Lung microvascular endothelial cell (primary cell): ENCODE results near the gene CERS6. TPM values are rescaled to one million over a fixed set of nuclear protein-coding genes. Genes with fewer than 3 reads are reported as not detected.

ENCODE experiments used
- DNase-seq, 2 donors: peaks; one replicate each; pipeline versions ENCODE4 v3.0.0 to v3.0.0-alpha.2; 2010; ENCODE audit warnings: low read depth in 2 of 2
- total RNA-seq: library from RNA; depleted of rRNA; stranded (reverse); fragments of >200 nt; gene quantifications from 2 replicates; pipeline ENCODE4 v1.2.1, GENCODE V29; 2014

CERS6 gene
- total RNA-seq, 1 donor from 2014 or later = 44.6 TPM

DNA sequence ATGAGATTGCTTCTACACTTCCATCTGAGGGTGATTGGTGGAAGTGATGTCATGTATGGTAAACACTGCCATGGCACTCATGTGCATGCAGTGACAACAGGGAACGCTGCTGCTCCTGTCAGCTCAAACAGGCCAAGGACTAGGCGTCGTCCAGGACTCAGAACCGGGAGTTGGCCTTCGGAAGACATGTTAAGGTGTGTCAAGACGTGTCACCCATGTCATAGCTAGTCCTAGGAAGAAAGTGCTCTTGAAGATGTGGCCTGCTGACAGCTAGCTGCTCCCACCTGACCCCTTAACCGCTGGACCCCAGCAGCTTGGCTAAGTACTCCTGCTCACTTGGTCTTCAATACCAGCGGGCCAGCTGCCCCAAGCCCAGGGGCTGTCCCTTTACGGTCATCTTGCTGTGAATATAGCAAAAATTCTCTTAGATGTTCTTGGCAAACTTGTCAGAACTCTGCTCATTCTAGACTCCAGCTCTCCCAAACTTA, 340.1 kb downstream of the CERS6 start:
- no peak for DNase-seq

DNA sequence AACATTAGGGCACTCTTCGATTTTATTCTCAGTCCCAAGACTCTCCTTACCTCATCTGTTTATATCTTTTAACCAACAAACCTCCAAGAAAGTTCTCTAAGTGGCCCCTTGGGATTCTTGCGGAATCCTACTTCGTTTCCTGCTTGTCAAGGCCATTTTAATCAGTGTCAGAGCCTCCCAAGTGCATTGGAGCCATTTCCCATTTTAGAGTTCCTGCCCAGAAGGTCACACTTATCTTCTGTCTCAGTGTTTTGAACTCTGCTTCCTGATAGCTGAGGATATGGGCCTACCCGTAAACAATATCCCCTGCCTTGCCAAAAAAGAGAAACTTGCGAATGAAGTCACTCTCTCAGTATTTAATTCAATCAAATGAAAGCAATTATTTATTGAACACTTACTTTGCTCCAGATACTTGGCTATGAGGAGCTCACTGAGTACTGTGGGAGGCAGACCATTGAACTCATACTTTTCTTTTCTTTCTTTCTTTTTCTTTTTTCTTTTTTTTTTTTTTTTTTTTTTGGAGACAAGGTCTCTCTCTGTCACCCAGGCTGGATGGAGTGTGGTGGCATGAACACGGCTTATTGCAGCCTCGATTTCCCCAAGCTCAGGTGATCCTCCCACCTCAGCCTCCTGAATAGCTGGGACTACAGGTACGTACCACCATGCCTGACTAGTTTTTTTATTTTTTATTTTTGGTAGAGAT, 340.7 kb downstream of the CERS6 start:
- DNase-seq = peak in 1 of 2 donors; percentile 83

DNA sequence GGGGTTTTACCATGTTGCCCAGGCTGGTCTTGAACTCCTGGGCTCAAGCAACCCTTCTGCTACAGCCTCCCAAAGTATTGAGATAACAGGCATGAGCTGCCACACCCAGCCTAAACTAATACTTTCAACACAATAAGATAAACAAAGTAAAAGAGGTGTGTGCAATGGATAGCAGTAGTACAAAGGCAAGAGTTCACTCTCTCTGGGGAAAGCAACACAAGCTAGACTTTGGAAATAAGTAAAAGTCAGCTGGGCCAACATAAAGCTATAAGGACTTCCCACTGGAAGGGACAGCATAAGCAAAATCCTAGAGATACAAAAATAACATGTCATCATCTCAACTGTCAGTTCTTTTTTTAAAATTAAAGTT, 341.2 kb downstream of the CERS6 start:
- DNase-seq = no peak

DNA sequence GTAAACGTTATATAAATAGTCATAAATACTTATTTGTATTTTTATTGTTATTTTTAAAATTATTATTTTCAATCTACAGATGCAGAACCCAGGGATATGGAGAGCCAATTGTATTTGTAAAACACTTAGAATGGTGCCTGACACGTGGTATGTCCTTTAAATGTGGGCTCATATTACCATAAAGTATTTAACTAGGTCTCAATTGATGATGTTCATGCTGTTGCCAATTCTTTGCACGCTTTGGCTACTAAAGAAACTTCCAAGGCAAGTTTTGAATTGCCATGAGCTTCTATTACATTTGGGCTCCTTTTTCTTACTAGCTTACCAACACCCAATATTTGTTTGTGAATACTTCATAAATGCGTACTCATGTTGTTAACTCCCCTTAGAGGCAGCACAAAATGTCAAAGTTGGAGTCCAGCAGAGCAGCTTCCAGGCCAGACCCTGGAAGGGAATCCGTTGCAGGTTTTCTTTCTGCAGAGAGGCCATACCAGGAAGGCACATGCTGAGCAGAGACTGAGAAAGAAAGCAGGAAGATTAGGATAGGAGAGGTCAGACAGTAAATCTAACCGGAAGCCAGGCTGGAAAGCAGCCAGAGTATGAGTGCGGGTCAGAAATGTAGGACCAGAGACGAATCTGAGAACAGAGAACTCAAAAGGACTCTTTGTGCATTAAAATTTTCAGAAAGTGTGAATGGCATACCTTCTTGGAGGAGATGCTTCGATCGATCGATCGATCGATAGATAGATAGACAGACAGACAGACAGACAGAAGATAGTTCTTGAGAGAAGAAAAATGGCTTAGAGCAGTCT, 342.2 kb downstream of the CERS6 start:
- DNase-seq = peak; percentile 13 to 61

DNA sequence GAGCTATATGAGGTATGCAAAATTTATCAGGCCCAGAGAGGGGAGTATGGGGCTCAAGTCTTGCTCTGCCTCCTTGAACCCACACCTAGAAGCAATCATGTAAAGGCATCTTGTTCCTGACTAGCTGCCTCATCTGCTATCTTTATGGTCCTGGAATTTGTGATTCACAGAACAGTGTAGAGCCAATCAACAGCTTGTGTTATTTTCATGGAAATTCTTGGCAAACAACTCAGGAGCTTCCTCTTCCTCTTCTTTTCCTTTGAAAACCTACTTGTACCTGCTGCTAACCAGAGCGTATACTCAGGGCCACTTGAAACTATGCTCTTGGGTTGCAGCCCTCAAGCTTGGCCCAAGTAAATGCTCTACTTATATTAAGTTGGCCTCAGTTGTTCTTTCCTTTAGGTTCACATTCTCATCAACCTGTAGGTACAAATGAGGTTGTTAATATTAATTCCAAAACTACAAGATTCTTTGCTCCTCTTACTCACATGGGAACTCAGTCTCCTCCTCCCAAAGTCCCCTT, 342.9 kb downstream of the CERS6 start:
- DNase-seq = peak; percentile 30 to 54

DNA sequence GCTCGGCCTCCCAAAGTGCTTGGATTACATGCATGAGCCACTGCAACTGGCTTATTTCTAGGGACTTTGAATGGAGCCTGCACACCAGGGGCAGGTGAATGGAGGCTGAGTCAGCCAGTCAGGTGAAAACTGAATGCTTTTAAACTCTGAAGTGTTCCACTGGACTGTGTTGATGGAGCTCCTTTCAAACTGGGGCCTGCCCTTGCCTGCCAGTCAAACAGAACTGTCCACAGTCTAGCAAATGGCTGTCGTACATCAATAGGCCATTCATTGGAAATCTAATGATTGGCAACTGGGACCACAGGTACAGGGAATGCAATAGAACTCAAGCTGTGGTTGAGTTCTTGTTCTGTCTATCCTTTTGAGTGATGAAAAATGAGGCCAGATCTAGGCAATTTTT, 345.4 kb downstream of the CERS6 start:
- no peak for DNase-seq

DNA sequence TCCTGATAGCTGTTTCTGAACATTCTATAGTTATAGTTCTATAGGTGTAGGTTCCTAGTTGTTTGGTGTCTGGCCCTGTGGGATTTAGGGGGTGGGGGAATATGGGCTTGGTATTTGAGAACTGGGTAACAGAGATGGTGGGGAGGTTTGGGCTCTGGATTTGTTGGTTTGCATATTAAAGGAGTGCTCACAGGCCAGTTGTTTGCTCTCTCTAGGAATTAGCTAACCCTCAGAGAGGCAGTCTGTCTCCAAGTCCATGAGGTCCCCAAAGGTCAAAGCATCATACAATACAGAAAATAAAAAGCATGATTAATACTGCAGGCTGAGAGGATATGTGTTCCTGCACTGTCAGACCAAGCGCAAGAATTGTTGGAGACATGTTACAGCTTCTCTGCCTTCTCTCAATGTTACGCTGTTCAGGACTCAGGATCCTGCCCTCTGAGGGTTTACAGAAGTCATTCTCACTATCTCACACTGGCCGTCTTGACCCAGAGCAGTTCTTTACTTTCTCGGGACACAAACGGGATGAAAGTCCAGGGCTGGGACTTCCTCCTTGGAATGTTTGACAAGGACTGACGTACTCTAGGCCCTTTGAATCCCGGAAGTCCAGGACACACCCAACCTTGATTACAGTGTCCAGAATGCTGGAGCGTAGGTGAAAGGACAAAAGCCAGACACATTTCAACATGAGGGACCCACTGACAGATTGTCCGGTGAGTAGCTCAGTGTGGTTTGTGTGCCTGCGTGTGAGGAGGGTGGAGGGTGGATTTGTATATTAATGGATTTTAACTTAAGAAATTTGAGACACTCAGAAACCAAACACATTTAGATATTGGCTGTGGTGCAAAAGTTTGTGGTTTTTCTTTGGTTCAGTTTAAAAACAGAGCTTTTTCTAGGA, 346.1 kb downstream of the CERS6 start, which contains the start of gene NOSTRIN:
Gene NOSTRIN (plus strand): TSS at position 677 of the 898 bp plus-strand sequence. CDS start 10 bp downstream, at position 687.
- DNase-seq = peak in 1 of 2 donors; percentile 30

DNA sequence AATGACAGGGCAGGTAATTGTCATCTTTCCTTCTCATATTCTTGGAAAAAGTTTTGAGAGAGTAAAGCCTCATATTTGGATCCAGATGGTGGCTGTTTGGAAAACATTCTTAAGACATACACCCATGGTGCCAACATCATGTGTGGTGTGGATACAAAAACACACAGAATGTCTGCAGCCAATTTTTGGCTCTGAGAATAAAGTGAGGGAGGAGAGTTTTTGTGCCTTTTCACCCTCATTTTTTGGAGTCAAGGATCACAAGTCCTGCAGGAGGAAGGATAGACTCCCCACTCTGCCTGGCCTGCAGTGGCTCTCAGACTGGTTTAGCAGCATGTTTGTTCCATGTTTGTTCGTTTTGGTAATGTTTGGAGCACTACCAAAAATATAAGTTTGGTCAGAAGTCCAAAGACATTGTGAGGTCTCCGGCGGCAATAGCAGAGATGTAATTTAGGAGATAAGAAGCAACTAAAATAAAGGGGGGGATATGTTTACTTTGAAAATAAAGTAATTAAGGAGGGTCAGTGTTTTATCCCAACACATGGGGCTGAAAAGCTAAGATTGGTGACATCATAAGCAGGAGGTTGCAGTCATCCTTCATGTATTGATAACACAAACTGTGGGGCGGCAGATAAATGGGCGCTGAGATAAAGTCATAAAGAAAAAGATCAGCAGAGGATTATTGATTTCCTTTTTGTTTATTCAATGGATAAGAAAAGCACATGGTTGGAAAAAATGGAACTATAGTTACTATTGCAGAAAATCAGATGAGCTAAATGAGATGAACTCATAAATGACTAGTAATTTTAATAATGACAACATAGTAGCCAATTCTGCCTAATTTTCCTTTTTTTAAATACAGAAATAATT, 347.0 kb downstream of the CERS6 start:
- no peak for DNase-seq

DNA sequence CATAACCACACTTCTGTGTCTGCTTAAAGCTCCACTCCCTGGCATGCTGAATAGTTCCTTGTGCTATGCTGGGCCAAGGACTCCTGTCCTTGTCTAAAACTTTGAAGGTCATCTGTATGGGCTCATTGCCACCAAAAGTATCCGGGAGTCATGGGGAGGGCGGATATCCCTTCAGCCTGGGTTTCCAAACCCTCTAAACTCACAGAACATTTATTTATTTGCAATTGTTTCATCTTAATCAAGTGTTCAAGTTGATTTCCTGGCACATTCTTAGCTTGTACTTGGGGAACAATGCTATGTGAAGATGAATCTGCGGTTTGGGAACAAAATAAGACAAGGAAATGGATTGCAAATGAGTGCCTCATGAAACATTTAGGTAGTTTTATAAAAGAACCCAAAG, 348.1 kb downstream of the CERS6 start:
- peak in 1 of 2 donors; percentile 54 for DNase-seq

DNA sequence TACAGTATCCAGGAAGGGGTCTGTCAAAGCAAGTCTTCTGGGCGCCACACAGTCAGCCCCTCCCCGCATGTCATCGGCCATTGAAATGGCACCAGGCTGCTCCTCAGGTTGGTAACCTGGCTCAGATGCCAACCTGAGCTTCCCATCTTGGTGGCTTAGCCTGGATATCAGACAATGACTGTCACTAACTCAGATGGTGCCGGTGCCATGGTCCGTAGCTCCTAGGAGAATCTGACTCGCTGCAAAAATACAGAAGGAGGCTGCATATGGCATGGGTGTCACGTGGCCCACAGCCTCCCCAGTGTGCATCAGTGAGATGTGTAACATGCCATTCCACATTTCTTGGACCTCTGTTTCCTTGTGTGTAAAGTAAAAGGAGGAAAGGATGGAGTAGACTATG, 349.5 kb downstream of the CERS6 start:
- no peak for DNase-seq

DNA sequence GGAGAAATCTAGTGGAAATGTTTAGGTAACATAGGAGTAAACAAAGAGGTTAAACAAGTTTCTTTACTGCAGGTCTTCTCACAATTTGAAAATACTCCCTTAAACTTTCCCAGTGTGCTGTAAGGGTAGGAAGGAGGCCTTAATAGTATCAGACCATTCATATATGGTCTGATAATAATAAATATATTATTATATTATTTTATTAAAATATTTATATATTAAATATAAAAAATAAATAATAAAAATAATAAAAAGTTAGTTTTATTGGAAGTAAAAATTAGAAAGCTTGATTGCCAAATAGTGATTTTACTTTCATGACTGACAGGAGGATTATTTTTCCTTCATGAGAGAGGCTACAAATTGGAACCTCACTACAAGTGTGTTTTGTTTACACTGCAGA, 353.5 kb downstream of the CERS6 start:
- no peak for DNase-seq

DNA sequence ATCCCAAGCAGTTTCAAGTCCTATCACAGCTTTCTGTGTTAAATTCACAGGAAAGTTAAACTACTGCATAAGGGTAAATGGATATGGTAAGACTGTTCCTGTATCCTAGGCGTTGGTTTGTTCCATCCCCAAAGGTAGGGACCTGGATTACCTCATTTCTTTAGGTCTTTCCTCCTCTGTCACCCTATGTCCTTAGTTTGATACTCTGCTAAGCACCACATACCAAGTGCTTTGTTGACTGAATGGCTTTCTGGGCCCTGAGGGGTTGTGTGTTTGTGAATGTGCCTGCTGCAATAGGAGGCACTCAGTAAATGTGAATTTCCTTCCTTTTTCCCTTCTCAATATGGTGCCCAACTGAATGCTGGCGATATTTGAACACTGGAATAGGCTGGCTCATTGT, 354.2 kb downstream of the CERS6 start:
- no peak for DNase-seq

DNA sequence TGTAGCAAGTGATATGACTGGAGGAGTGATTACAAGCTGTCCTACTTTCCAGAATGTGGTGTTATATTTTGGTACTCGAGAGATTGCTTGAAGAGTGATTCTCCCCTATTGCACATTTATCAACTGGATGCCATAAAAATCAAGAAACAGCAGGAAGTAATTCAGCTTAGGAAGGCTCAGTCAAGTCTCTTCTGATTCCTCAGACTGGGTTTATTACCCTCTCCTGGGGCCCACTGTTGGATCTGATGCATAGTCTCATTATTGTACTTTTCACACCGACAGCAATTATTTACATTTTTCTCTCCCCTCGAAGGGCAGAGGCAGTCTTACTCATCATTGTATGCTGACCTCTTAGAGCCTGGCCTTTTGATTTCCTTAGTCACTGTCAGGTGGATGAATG, 355.6 kb downstream of the CERS6 start:
- DNase-seq = no peak

DNA sequence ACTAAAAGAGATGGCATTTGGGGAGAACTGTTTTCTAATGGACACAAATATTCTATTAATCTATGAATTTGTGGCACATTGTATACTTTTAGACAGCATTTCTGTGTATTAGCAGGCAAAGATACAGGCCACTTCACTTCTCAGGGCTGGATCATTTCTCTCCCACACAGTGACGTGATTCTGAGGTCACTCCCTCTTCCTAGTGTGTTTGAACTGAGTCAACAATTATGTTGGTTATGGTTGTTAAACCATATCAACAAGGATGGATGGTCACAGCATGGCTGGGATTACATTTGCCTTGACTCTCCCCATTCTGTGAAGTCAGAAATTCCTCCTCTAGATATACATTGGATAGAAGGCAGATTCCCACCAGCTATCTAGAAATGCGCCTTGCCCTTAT, 358.0 kb downstream of the CERS6 start:
- no peak for DNase-seq

DNA sequence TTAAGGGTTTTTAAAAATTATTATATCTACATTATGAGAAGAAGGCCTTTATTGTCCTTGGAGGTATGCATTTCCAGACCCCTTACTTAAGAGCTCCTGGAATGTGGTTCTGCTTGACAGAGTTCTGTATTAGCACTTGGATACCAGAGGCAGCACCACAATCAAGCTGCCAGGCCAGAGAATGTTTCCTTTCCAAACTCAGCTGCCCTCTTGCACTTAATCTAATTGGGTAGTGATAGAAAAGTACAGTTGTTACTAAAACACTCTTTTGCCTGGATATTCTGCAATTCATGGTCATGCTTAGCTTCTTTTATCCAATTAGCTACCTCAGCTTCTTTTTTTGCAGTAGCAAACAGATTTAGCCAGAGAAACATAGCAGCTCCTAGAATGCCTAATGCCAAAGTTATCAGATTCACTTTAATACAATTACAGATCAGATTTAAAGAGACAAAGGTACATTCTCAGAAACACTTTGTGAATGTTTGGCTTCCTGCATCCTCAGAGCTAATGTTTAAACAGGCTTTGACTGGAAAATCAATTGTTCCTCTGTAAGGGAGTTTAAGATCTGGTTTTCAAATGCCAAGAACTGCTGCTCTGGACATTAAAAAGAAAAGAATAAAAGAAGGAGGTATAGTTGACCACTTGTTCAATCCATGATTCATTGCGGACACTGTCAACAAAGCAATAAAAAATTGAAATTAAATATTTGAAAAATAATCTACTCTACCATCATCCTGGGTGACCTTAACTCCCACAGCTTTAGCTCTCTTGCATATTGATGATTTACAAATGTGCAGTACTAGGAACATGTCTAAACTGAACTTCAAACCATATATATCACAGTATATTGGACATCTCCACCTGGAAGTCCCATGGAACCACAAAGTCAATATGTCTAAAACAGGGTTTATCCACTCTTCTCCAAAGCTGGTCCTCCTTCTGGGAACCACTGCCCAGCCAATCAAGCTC, 359.2 kb downstream of the CERS6 start:
- no peak for DNase-seq

DNA sequence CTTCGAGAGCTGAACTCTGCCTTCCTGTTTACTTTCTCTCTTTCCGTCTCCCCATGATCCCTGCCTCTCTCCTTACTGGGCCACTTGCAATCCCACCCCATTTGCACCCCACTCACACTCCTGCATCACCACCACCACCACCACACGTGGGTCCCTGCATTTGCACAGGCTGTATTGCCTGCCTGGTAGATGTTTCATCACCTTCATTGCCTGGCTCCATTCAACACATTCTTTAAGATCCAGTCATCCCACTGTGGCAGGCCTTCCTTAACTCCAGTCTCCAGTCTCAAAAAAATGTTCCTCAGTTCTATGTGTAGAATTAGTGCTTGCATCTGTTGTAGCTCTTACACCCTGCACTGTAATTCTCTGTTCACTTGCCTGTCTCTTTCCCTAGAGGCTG, 360.3 kb downstream of the CERS6 start:
- DNase-seq = no peak

DNA sequence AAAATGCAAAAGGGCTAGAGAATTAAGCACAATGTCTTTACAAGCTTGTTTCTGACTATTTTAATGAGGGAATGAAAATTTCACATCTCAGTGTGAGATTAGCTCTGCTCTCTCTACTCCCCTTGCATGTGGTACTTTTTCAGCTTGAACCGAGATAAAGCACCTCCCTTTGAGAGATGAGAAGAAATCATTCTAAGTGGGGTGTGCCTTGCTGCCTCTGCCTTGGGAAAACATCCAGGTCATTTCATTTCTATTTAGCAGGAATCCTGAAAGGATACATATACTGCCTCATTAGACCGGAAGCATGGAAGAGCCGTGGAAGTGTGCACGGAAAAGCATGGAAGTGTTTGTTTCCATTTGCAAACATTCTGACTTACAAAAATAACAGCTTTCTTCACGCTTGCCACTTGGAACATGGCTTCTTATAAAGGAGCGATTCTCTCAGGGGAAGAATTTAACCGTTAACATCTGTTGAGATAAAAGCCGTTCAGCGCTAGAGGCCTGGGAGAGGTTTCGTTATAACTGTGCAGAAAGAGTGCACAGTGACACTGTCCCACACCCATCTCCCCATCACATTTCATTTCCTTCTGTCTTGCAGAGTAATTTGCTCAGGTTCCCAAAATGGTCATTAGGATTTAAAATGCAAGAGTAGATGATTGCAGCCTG, 363.1 kb downstream of the CERS6 start:
- no peak for DNase-seq

DNA sequence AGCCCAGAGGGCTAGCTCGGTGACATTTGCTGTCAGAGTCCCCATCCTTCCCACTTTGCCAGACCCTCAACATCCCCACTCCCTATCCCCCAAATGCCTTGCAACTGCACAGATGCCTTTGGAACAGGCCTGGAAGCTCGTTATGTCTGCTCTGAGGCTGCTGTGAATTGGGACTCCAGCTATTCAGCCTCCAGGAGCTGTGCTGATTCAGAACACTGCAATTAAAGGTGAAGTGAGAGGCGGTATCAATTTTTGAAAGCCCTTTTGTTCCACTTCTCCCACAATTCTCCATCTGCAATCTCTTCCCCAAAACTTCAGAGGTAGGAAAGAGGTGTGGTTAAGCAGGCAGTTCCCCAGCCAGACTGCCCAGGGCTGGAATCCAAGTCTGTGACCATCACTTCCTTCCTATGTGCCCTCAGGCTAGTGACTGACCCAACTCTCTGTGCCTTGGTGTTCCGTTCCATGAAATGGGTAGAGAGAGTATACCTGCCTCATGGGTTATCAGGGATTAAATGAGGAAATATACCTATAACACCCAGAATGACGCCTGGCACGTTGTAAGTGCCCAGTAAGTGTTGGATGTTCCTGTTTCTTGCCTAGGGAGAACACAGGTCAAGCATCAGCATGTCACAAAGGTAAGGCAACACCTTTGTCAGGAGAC, 363.9 kb downstream of the CERS6 start:
- DNase-seq = no peak
